ENCODE data around the gene DYRK1A.
A peak's percentile ranks its signal among the peaks of the same experiment; 100 is the strongest.

The DYRK1A gene

DNA sequence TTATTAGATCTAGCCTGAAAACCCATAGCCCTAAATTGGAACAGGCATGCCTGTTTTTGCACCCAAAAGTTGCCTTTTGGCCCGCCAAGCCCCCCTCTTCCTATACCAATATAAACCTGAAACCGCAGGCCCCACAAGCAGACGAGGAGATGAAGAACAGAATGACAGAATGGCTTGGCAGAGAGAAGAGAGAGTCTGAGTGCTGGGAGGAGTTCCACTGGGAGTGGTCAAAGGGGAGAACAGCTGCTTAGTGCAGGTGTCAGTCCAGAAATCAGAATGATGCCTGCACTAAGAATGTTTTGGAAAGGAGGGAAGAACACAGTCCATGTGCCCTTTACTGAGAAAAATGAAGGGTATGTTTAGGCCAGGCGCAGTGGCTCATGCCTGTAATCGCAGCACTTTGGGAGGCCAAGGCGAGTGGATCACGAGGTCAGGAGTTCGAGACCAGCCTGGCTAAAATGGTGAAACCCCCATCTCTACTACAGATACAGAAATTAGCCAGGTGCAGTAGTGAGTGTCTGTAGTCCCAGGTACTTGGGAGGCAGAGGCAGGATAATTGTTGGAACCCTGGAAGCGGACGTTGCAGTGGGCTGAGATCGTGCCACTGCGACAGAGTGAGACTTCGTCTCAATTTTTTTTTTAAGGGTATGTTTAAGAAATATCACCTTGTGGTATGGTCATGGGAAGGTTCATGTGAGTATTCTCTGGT lies 9.4 kb downstream of the DYRK1A start:
- no peak overlapping the region for H3K4me3 ChIP-seq (replicated peaks; ENCODE audit: low read depth, low read length)
- TF ChIP-seq, protein P1, sequence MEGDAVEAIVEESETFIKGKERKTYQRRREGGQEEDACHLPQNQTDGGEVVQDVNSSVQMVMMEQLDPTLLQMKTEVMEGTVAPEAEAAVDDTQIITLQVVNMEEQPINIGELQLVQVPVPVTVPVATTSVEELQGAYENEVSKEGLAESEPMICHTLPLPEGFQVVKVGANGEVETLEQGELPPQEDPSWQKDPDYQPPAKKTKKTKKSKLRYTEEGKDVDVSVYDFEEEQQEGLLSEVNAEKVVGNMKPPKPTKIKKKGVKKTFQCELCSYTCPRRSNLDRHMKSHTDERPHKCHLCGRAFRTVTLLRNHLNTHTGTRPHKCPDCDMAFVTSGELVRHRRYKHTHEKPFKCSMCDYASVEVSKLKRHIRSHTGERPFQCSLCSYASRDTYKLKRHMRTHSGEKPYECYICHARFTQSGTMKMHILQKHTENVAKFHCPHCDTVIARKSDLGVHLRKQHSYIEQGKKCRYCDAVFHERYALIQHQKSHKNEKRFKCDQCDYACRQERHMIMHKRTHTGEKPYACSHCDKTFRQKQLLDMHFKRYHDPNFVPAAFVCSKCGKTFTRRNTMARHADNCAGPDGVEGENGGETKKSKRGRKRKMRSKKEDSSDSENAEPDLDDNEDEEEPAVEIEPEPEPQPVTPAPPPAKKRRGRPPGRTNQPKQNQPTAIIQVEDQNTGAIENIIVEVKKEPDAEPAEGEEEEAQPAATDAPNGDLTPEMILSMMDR (IDR thresholded peaks at IDR 0.05; ENCODE audit: low read length, missing control alignments), result no peak
- no peak for DNase-seq (ENCODE audit: low read depth)

DNA sequence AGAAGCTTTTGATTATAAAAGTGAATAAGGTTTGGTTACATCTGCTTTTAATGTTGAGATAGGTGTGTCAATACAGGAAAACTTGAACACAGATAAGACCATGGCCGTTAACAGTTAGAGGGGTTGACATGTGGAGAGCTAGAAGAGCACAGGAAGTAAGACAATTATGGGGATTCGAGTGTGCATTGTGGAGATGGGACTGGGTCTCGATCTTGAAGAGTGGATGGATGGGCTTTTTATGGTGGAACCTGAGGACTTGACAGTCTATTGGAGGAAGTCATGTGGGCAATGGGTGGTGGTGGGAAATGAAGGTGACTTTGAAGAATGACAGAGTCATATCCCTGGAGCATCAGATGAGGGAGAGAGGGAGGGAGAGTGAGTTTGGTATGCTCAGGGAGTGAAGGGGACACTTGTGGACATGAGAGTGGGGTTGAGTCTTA lies 12.1 kb downstream of the DYRK1A start:
- no peak for DNase-seq (ENCODE audit: low read depth)
- H3K4me3 ChIP-seq (replicated peaks; ENCODE audit: low read depth, low read length), result no peak overlapping the region

DNA sequence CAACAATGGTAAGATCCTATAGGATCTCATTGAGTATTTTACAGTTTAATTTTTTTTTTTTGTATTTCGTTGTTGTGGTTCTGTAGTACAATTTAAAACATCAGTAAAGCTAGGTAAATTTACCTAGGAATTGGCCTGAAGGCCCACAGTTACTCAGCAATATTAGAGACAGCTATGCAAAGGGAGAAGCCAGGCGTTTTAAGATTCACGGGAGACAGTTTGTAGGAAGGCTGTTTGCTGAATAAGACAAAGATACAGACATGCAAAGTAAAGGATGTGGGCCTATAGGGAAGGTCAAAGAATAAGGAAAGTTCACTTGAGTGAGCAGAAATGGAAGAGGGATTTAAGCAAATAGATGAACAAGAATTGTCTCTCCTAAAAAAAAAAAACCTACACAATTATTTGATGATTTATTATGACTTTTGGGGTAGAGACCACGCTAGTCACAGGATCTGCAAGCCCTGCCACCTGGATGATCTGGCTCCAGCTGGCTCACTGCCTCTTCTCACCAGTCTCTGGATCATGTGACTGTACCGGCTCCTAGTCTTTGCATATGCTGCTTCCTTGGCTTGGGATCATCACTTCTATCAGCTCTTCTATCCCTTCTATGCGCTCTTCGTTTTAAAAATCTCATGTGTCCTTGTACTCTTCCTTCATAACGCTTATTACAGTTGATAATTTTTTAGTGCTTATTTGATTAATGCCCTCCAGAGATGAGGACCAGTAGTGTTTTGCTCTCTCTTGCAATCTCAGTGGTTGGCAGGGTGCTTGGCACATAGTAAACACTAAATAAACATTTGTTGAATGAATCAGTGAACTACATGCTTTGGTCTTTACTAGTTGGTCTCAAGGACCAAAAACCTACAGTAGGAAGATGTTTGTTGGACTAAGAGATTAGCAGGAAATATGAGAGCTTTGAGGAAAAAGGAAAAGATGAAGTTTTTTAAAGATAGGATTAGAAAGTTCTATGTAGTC lies 14.1 kb downstream of the DYRK1A start:
- no peak for DNase-seq (ENCODE audit: low read depth)
- TF ChIP-seq, protein P1 (IDR thresholded peaks at IDR 0.05; ENCODE audit: low read length, missing control alignments), result no peak
- no peak overlapping the region for H3K4me3 ChIP-seq (replicated peaks; ENCODE audit: low read depth, low read length)

More for the DNA sequence above, 12.1 kb downstream of the DYRK1A start:
- TF ChIP-seq, protein P1 (IDR thresholded peaks at IDR 0.05; ENCODE audit: low read length, missing control alignments), result no peak

DNA sequence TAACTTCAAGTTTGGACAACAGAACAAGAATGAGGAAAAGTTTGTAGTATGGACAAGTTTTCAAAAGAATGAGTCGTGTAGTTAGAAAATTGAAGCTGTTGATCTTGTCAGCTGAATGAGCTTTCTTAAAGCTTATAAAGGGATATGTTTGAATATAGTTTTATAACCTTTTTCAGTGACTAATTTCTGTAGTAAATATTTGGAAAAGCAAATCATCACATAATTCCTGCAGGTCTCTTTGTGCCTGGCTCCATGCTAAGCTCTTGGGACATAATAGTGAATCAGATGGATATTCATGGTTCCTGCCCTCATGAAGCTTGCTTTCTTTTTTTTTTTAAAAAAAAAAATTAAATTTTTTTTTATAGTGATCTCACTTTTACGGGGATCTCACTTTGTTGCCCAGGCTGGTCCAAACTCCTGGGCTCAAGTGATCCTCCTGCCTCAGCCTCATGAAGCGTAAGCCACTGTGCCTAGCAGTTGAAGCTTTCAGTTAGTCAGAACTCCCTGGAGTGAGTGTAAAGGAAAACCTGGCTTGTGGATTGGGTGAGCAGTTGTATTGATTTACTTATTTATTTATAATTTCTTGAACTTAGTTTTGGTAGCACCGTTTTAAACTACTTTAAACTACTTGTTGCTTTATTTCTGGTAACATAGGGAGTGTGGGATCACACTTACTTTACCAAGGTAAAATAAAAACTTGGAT lies 15.5 kb downstream of the DYRK1A start:
- TF ChIP-seq, protein P1 (IDR thresholded peaks at IDR 0.05; ENCODE audit: low read length, missing control alignments), result no peak
- DNase-seq (ENCODE audit: low read depth), result no peak
- H3K4me3 ChIP-seq (replicated peaks; ENCODE audit: low read depth, low read length), result no peak overlapping the region

DNA sequence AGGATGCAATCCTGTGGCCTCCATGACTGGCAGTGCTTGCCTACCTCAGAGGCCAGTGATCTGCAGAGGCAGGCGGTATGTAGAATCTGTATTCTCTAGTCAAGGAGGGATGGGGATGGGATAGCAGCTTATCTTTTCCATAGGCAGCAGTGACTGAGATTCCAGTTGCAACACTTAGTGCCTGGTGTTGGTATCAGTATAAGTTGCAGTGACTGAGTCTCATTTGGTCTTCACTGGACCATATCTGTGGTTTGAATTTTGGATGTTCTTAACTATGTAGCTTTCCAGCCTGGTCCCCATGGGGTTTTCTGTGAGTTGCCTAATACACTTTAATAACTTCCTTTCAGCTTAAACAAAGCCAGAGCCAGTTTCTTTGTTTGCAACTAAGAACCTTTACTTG lies 16.5 kb downstream of the DYRK1A start:
- no peak overlapping the region for H3K4me3 ChIP-seq (replicated peaks; ENCODE audit: low read depth, low read length)
- DNase-seq (ENCODE audit: low read depth), result peak; percentile 56
- TF ChIP-seq, protein P1 (IDR thresholded peaks at IDR 0.05; ENCODE audit: low read length, missing control alignments), result no peak

DNA sequence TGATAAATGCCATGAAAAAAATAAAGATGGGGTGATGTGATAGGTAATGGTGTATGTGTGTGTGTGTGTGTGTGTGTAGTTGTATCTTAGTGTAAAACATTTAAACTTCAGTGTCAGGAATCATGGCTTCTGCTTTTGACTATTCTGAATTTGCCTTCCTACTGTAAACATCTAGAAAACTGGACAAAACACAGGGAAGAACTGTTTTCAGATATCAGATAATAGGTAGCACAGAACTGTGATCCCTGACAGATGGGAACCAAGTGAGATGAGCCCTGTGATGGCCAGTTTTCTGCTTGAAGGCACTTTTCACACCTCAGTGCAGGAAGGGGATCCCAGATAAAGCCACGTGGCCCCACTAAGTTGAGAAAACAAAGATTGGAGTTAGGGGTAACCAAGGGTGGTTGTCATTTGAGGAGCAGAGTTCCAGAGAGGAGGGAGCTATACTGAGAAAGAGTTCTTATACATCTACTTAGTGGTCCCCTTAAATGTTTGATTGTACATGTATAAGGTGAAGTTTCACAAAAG lies 17.3 kb downstream of the DYRK1A start:
- no peak overlapping the region for H3K4me3 ChIP-seq (replicated peaks; ENCODE audit: low read depth, low read length)
- TF ChIP-seq, protein P1 (IDR thresholded peaks at IDR 0.05; ENCODE audit: low read length, missing control alignments), result no peak
- DNase-seq (ENCODE audit: low read depth), result no peak
